HepG2 (cell line): ENCODE results near the gene ALDH4A1. TPM values are rescaled to one million over a fixed set of nuclear protein-coding genes. Genes with fewer than 3 reads are reported as not detected.

Experiments
- BCL6 ChIP-seq: IDR thresholded peaks from 2 replicates; pipeline ENCODE4 v1.6.1; 2016; ENCODE audit warnings: missing genetic modification reagents, missing compliant biosample characterization
- EEA1 ChIP-seq: sonication (generic); formaldehyde crosslinking; IDR thresholded peaks from 2 replicates; pipeline ENCODE4 v1.5.1; 2020; ENCODE audit warnings: mild to moderate bottlenecking, missing genetic modification reagents, borderline replicate concordance
- ELK4 ChIP-seq: sonication (generic); formaldehyde crosslinking; IDR thresholded peaks from 2 replicates; pipeline ENCODE4 v1.9.0; 2021; ENCODE audit warnings: missing genetic modification reagents, borderline replicate concordance
- FIP1L1 ChIP-seq: fragments of 200-400 bp; formaldehyde crosslinking; IDR thresholded peaks from 2 replicates; pipeline ENCODE4 v1.6.1; 2018; ENCODE audit warnings: low read depth, mild to moderate bottlenecking, low read length, moderate library complexity, borderline replicate concordance; ENCODE audit not compliant: insufficient read depth
- GPN1 ChIP-seq: sonication (generic); formaldehyde crosslinking; IDR thresholded peaks from 2 replicates; pipeline ENCODE4 v1.5.1; 2020; ENCODE audit warnings: missing genetic modification reagents, borderline replicate concordance
- HDAC2 ChIP-seq: sonication (generic); formaldehyde crosslinking; IDR thresholded peaks from 2 replicates; pipeline ENCODE4 v1.4.0; 2020; ENCODE audit warnings: missing genetic modification reagents
- HNRNPH1 ChIP-seq: fragments of 200-400 bp; formaldehyde crosslinking; optimal IDR thresholded peaks from 2 replicates; pipeline ENCODE3; 2017; ENCODE audit warnings: mild to moderate bottlenecking, low read depth, low read length
- KLF16 ChIP-seq, 2 experiments: sonication (generic) in 1 of 2; formaldehyde crosslinking in 1 of 2; IDR thresholded peaks; 2 replicates each; pipeline versions ENCODE4 v1.6.1 to v1.8.0; 2016 to 2023; ENCODE audit warnings: missing genetic modification reagents in 2 of 2, missing compliant biosample characterization in 1 of 2
- MED13 ChIP-seq: sonication (generic); formaldehyde crosslinking; IDR thresholded peaks from 2 replicates; pipeline ENCODE4 v1.5.0; 2020; ENCODE audit warnings: missing genetic modification reagents
- NBN ChIP-seq: fragments of 450-650 bp; conservative IDR thresholded peaks from 2 replicates; pipeline ENCODE4 v1.6.1; 2017
- NFIB ChIP-seq: sonication (generic); formaldehyde crosslinking; IDR thresholded peaks from 2 replicates; pipeline ENCODE4 v1.9.0; 2021; ENCODE audit warnings: missing genetic modification reagents, mild to moderate bottlenecking, borderline replicate concordance
- NFIC ChIP-seq: IDR thresholded peaks from 2 replicates; pipeline ENCODE4 v1.6.1; 2012; ENCODE audit warnings: mild to moderate bottlenecking, low read length, inconsistent platforms
- NPAS2 ChIP-seq: sonication (generic); formaldehyde crosslinking; IDR thresholded peaks from 2 replicates; pipeline ENCODE4 v1.8.0; 2022; ENCODE audit warnings: mild to moderate bottlenecking, missing genetic modification reagents, borderline replicate concordance
- NR2C2 ChIP-seq: sonication (generic); formaldehyde crosslinking; IDR thresholded peaks from 2 replicates; pipeline ENCODE4 v1.4.0; 2020; ENCODE audit warnings: missing genetic modification reagents, mild to moderate bottlenecking, moderate library complexity, borderline replicate concordance
- PHF5A ChIP-seq: IDR thresholded peaks from one replicate; pipeline ENCODE4 v1.6.1; 2018; ENCODE audit warnings: low read depth, missing genetic modification reagents; ENCODE audit not compliant: unreplicated experiment
- PRDM15 ChIP-seq: sonication (generic); formaldehyde crosslinking; IDR thresholded peaks from 2 replicates; pipeline ENCODE4 v1.4.0; 2020; ENCODE audit warnings: missing genetic modification reagents
- SATB2 ChIP-seq: sonication (generic); formaldehyde crosslinking; IDR thresholded peaks from 2 replicates; pipeline ENCODE4 v1.5.0; 2020; ENCODE audit warnings: missing genetic modification reagents
- SOX6 ChIP-seq, 2 experiments: fragments of 450-650 bp in 1 of 2; sonication (generic) in 1 of 2; formaldehyde crosslinking in 1 of 2; IDR thresholded peaks; 2 replicates each; pipeline versions ENCODE4 v1.4.0 to v1.6.1; 2017 to 2020; ENCODE audit warnings: antibody characterized with exemption in 1 of 2, mild to moderate bottlenecking in 1 of 2, missing genetic modification reagents in 1 of 2
- ZNF143 ChIP-seq: sonication (generic); formaldehyde crosslinking; IDR thresholded peaks from 2 replicates; pipeline ENCODE4 v1.4.0; 2020; ENCODE audit warnings: missing genetic modification reagents
- ZNF597 ChIP-seq: sonication (generic); formaldehyde crosslinking; IDR thresholded peaks from 2 replicates; pipeline ENCODE4 v1.5.0; 2020; ENCODE audit warnings: missing genetic modification reagents
- ZNF674 ChIP-seq: sonication (generic); formaldehyde crosslinking; IDR thresholded peaks from 2 replicates; pipeline ENCODE4 v1.5.0; 2020; ENCODE audit warnings: low read depth, mild to moderate bottlenecking, missing genetic modification reagents
- ZNF879 ChIP-seq: sonication (generic); formaldehyde crosslinking; IDR thresholded peaks from 2 replicates; pipeline ENCODE4 v1.8.1; 2023; ENCODE audit warnings: missing genetic modification reagents
- ZSCAN12 ChIP-seq: sonication (generic); formaldehyde crosslinking; IDR thresholded peaks from 2 replicates; pipeline ENCODE4 v1.9.0; 2021; ENCODE audit warnings: mild to moderate bottlenecking, missing genetic modification reagents
- polyA plus RNA-seq, 8 experiments: library from polyadenylated mRNA; depleted of rRNA in 3 of 8; stranded (reverse) in 7 of 8; unstranded in 1 of 8; fragments of >200 nt; fragmentation: Illumina TruSeq in 4 of 8; extraction: Trizol in 4 of 8; gene quantifications; 2 replicates each; pipeline versions ENCODE4 v1.2.1 to v1.2.3, GENCODE V29; 2011 to 2016; ENCODE audit warnings: low read depth in 4 of 8, missing spikeins in 1 of 8, mixed read lengths in 1 of 8; ENCODE audit not compliant: insufficient read depth in 1 of 8
- total RNA-seq, 5 experiments: library from RNA; depleted of rRNA; stranded (reverse); fragments of >200 nt; fragmentation: Illumina TruSeq; extraction: Trizol; gene quantifications; 2 replicates each; pipeline ENCODE4 v1.2.3, GENCODE V29; 2016; ENCODE audit warnings: low read depth in 1 of 5

The ALDH4A1 gene
- total and polyA plus RNA-seq, 2 of the 13 experiments (the other 11 are each of a cell fraction or from before 2014, with no cell fraction given) = 76.4 to 240 TPM

GRCh38 chr1:18902523-18903290 lies at the start of gene ALDH4A1 (continued):
- TF ChIP-seq PRDM15 (no peak), SATB2 (CRISPR knock-in tag) (peak; percentile 38; the same call in 1 of the 2 replicates), BCL6 (CRISPR knock-in tag) (no peak; the same call in 1 of the 2 replicates), ZNF879 (0 out of 2 replicates have a peak, but pooled peaks have one; percentile 48), EEA1 (no peak), GPN1 (CRISPR knock-in tag) (no peak), ZSCAN12 (CRISPR knock-in tag) (no peak), HDAC2 (CRISPR knock-in tag) (no peak), PHF5A (CRISPR knock-in tag) (no peak), FIP1L1 (no peak), NPAS2 (CRISPR knock-in tag) (no peak), NBN (no peak), ZNF674 (CRISPR knock-in tag) (no peak), NR2C2 (0 out of 2 replicates have a peak, but pooled peaks have one; percentile 13), SOX6 (IDR thresholded peaks at IDR 0.05) (no peak), SOX6 (CRISPR knock-in tag; IDR thresholded peaks at IDR 0.05) (0 out of 2 replicates have a peak, but pooled peaks have one; percentile 55), NFIB (CRISPR knock-in tag) (no peak), HNRNPH1 (no peak), ELK4 (CRISPR knock-in tag) (no peak), NFIC (0 out of 2 replicates have a peak, but pooled peaks have one; percentile 48), ZNF597 (CRISPR knock-in tag) (no peak), KLF16 (CRISPR knock-in tag; IDR thresholded peaks at IDR 0.05) (peak in 1 of 2 experiments; percentile 24; a peak in 1 of 4 replicates), ZNF143 (CRISPR knock-in tag) (no peak), MED13 (CRISPR knock-in tag) (no peak)
